H1 (cell line): ENCODE results near the gene FAM3B. TPM values are rescaled to one million over a fixed set of nuclear protein-coding genes. Genes with fewer than 3 reads are reported as not detected.

ENCODE experiments used
- CTCF ChIA-PET: fragments of 300-600 bp; sonication (Branson Sonifier 250); formaldehyde crosslinking; loops from one replicate; lab custom pipeline; 2021; ENCODE audit not compliant: partially characterized antibody; lab: Charles Lee
- POLR2A ChIA-PET: fragments of 300-600 bp; sonication (Branson Sonifier 250); formaldehyde crosslinking; loops from one replicate; lab custom pipeline; 2021; ENCODE audit warnings: inconsistent platforms; ENCODE audit not compliant: partially characterized antibody; lab: Charles Lee
- DNase-seq, 2 experiments: peaks; one replicate each; pipeline versions ENCODE4 v3.0.0 to v3.0.0-alpha.2; 2010 to 2022; ENCODE audit warnings: low spot score in 2 of 2, low read depth in 1 of 2, mixed read lengths in 1 of 2
- FAIRE-seq: peaks from 2 replicates; lab custom pipeline; 2011; peaks lifted over from hg19 to GRCh38; lab: Jason Lieb, UNC
- H2AFZ ChIP-seq: 2 replicates; pipeline ENCODE4 v1.8.1; 2012; ENCODE audit warnings: low read length, inconsistent platforms
- H2AK5ac ChIP-seq: 2 replicates; pipeline ENCODE4 v1.6.1; 2013; ENCODE audit warnings: low read depth, low read length
- H2BK120ac ChIP-seq: replicated peaks from 2 replicates; pipeline ENCODE3; 2013; ENCODE audit warnings: low read depth, low read length, inconsistent platforms
- H2BK12ac ChIP-seq: 2 replicates; pipeline ENCODE4 v1.6.1; 2013; ENCODE audit warnings: low read depth, low read length
- H2BK15ac ChIP-seq: 2 replicates; pipeline ENCODE4 v1.6.1; 2013; ENCODE audit warnings: low read length
- H2BK20ac ChIP-seq: 2 replicates; pipeline ENCODE4 v1.6.1; 2013; ENCODE audit warnings: low read length
- H2BK5ac ChIP-seq: 2 replicates; pipeline ENCODE4 v1.6.1; 2013; ENCODE audit warnings: low read depth, low read length
- H3K14ac ChIP-seq: 2 replicates; pipeline ENCODE4 v1.6.1; 2013; ENCODE audit warnings: inconsistent platforms; ENCODE audit not compliant: insufficient read length
- H3K18ac ChIP-seq: 2 replicates; pipeline ENCODE4 v1.6.1; 2013; ENCODE audit warnings: low read length; ENCODE audit errors: extremely low read depth
- H3K23ac ChIP-seq: 2 replicates; pipeline ENCODE4 v1.6.1; 2013; ENCODE audit warnings: inconsistent platforms; ENCODE audit not compliant: insufficient read length
- H3K23me2 ChIP-seq: 2 replicates; pipeline ENCODE4 v1.6.1; 2013; ENCODE audit warnings: low read depth, low read length
- H3K27ac ChIP-seq: 2 replicates; pipeline ENCODE4 v1.6.1; 2011; ENCODE audit warnings: low read depth, low read length, inconsistent platforms
- H3K27me3 ChIP-seq, 4 experiments: replicated peaks in 1 of 4; 1 replicate in 1 of 4; 2 replicates in 3 of 4; pipeline versions ENCODE4 v1.6.1 to v1.8.1; 2011 to 2013; ENCODE audit warnings: low read length in 3 of 4, mild to moderate bottlenecking in 3 of 4, inconsistent platforms in 2 of 4, mixed read lengths in 2 of 4, moderate library complexity in 1 of 4; ENCODE audit not compliant: control insufficient read depth in 3 of 4, insufficient read depth in 3 of 4; ENCODE audit errors: extremely low read depth in 1 of 4
- H3K36me3 ChIP-seq, 4 experiments: 2 replicates each; pipeline versions ENCODE4 v1.6.1 to v1.8.1; 2011 to 2013; ENCODE audit warnings: mild to moderate bottlenecking in 4 of 4, low read length in 3 of 4, moderate library complexity in 2 of 4, control low read depth in 1 of 4, inconsistent platforms in 1 of 4; ENCODE audit not compliant: insufficient read depth in 4 of 4, control insufficient read depth in 2 of 4
- H3K4ac ChIP-seq: replicated peaks from 2 replicates; pipeline ENCODE3; 2013; ENCODE audit warnings: low read length, low read depth, mixed read lengths, inconsistent platforms; ENCODE audit not compliant: insufficient read length
- H3K4me1 ChIP-seq, 4 experiments: replicated peaks in 1 of 4; 1 replicate in 1 of 4; 2 replicates in 3 of 4; pipeline versions ENCODE4 v1.6.1 to v1.8.1; 2011 to 2013; ENCODE audit warnings: low read length in 3 of 4, inconsistent platforms in 2 of 4, mixed read lengths in 1 of 4; ENCODE audit not compliant: insufficient read depth in 4 of 4, control insufficient read depth in 3 of 4
- H3K4me2 ChIP-seq, 2 experiments: 2 replicates each; pipeline versions ENCODE4 v1.6.1 to v1.8.1; 2011 to 2013; ENCODE audit warnings: low read depth in 2 of 2, low read length in 2 of 2, control low read depth in 1 of 2, inconsistent platforms in 1 of 2, mild to moderate bottlenecking in 1 of 2; ENCODE audit not compliant: insufficient read depth in 1 of 2
- H3K4me3 ChIP-seq, 4 experiments: fragments of 200-600, 300-600 bp in 1 of 4; sonication (generic), shearing (Covaris generic), sonication (Bioruptor Twin) in 1 of 4; 2 replicates each; pipeline versions ENCODE4 v1.5.1 to v1.8.1; 2011 to 2016; ENCODE audit warnings: low read length in 4 of 4, low read depth in 3 of 4, control low read depth in 2 of 4, inconsistent platforms in 2 of 4, mild to moderate bottlenecking in 2 of 4, mixed read lengths in 1 of 4, moderate library complexity in 1 of 4; ENCODE audit not compliant: insufficient read depth in 2 of 4; ENCODE audit errors: extremely low read depth in 1 of 4
- H3K56ac ChIP-seq: replicated peaks from 2 replicates; pipeline ENCODE3; 2013; ENCODE audit warnings: low read depth, mild to moderate bottlenecking, mixed read lengths, low read length, inconsistent platforms; ENCODE audit not compliant: insufficient read length
- H3K79me1 ChIP-seq: 2 replicates; pipeline ENCODE4 v1.6.1; 2013; ENCODE audit warnings: low read depth, low read length, control low read depth
- H3K79me2 ChIP-seq, 2 experiments: 2 replicates each; pipeline versions ENCODE4 v1.6.1 to v1.8.1; 2012 to 2013; ENCODE audit warnings: low read length in 2 of 2, mild to moderate bottlenecking in 2 of 2, inconsistent platforms in 1 of 2; ENCODE audit not compliant: insufficient read depth in 2 of 2, control insufficient read depth in 1 of 2
- H3K9ac ChIP-seq, 4 experiments: replicated peaks in 1 of 4; 1 replicate in 1 of 4; 2 replicates in 3 of 4; pipeline versions ENCODE4 v1.6.1 to v1.8.1; 2011 to 2013; ENCODE audit warnings: low read depth in 3 of 4, low read length in 3 of 4, control low read depth in 2 of 4, mild to moderate bottlenecking in 2 of 4, moderate library complexity in 2 of 4, inconsistent platforms in 1 of 4; ENCODE audit errors: extremely low read depth in 1 of 4
- H3K9me3 ChIP-seq, 2 experiments: 2 replicates each; pipeline versions ENCODE4 v1.6.1 to v1.8.1; 2012 to 2013; ENCODE audit warnings: mild to moderate bottlenecking in 2 of 2, moderate library complexity in 2 of 2, control low read depth in 1 of 2, inconsistent platforms in 1 of 2, low read depth in 1 of 2, low read length in 1 of 2, mixed read lengths in 1 of 2; ENCODE audit not compliant: insufficient read depth in 2 of 2
- H4K20me1 ChIP-seq, 2 experiments: replicated peaks in 1 of 2; 2 replicates each; pipeline versions ENCODE3 to v1.8.1; 2011 to 2013; ENCODE audit warnings: inconsistent platforms in 2 of 2, low read length in 2 of 2, mild to moderate bottlenecking in 1 of 2; ENCODE audit not compliant: insufficient read depth in 2 of 2, control insufficient read depth in 1 of 2
- H4K5ac ChIP-seq: 2 replicates; pipeline ENCODE4 v1.6.1; 2013; ENCODE audit warnings: low read length, low read depth, mixed read lengths, inconsistent platforms; ENCODE audit not compliant: insufficient read length
- H4K8ac ChIP-seq: 2 replicates; pipeline ENCODE4 v1.8.0; 2013; ENCODE audit warnings: mild to moderate bottlenecking, moderate library complexity, low read length, inconsistent platforms; ENCODE audit not compliant: insufficient read depth; ENCODE audit errors: extremely low read depth
- H4K91ac ChIP-seq: replicated peaks from 2 replicates; pipeline ENCODE3; 2013; ENCODE audit warnings: low read length, mixed read lengths, inconsistent platforms; ENCODE audit not compliant: insufficient read length
- CHD2 ChIP-seq: IDR thresholded peaks from 2 replicates; pipeline ENCODE4 v1.6.1; 2012; ENCODE audit warnings: low read length, improper control_type of control experiment
- KDM4A ChIP-seq: IDR thresholded peaks from one replicate; pipeline ENCODE4 v1.7.1; 2012; ENCODE audit warnings: low read depth, mild to moderate bottlenecking, moderate library complexity, low read length, inconsistent platforms; ENCODE audit not compliant: severe bottlenecking
- WGBS, 2 experiments: shearing (Covaris generic) in 1 of 2; methylation state at CpG; one replicate each; pipeline versions ENCODE4 v1.1.6 to v1.1.7; 2013 to 2015; ENCODE audit warnings: low lambda C conversion rate in 2 of 2, mixed read lengths in 2 of 2, inconsistent platforms in 1 of 2, low coverage in 1 of 2, missing lambda C conversion rate in 1 of 2; ENCODE audit not compliant: insufficient replicate concordance in 2 of 2, insufficient coverage in 1 of 2, insufficient read length in 1 of 2; ENCODE audit errors: extremely low coverage in 1 of 2, missing lambda C conversion rate in 1 of 2; 5-methylcytosine and 5-hydroxymethylcytosine counted together
- polyA plus RNA-seq, 7 experiments: library from polyadenylated mRNA; depleted of rRNA in 3 of 7; stranded (reverse) in 5 of 7; unstranded in 2 of 7; fragments of >200 nt in 5 of 7; fragments of 200-250 nt in 2 of 7; gene quantifications; 1 replicate in 5 of 7; 2 replicates in 1 of 7; 4 replicates in 1 of 7; pipeline versions ENCODE4 v1.2.1 to v1.2.3, GENCODE V29; 2011 to 2013; ENCODE audit warnings: missing spikeins in 2 of 7, mixed read lengths in 2 of 7
- total RNA-seq: library from RNA; stranded (reverse); fragmentation: NEBNext Ultra II Directional; extraction: Animal tissue kit (Norgen Biotek cat#: 25700); gene quantifications from 2 replicates; pipeline ENCODE4 v1.2.1, GENCODE V29; 2021

FAM3B gene
- total and polyA plus RNA-seq, 2 of the 8 experiments (the other 6 are each of a cell fraction or from before 2014, with no cell fraction given) = 2.0 TPM

GRCh38 chr21:41369920-41370839 is 53.6 kb downstream of the FAM3B start:
- Histone ChIP-seq H3K36me3 (no peaks in the 10 kb centered on the region), H2AFZ (peak overlapping the region; percentile 97), H3K23me2 (no peaks in the 10 kb centered on the region; the same call in 1 of the 2 replicates), H3K4ac (no peak overlapping the region), H3K18ac (peak overlapping the region; percentile 0; the same call in 1 of the 2 replicates), H2BK12ac (peak overlapping the region; percentile 69; the same call in 1 of the 2 replicates), H2BK20ac (no peak overlapping the region), H3K79me1 (no peaks in the 10 kb centered on the region; the same call in 1 of the 2 replicates), H3K79me2 (no peaks in the 10 kb centered on the region), H3K4me1 (peaks cover 0 to 15% (median 3%) of the 10 kb centered on the region in 4 experiments; a peak in 5 of 7 replicates), H3K14ac (no peak overlapping the region), H2BK5ac (no peak overlapping the region), H4K91ac (peak overlapping the region; percentile 61), H3K9me3 (no peaks in the 10 kb centered on the region), H2AK5ac (peak overlapping the region; percentile 58; the same call in 1 of the 2 replicates), H3K27me3 (peaks cover 0 to 1% (median 0%) of the 10 kb centered on the region in 4 experiments; a peak in 1 of 7 replicates), H3K56ac (no peak overlapping the region), H4K8ac (no peak overlapping the region), H3K4me2 (peak overlapping the region; percentile 79 to 87), H2BK120ac (no peak overlapping the region), H2BK15ac (no peak overlapping the region; the same call in 1 of the 2 replicates), H3K23ac (no peak overlapping the region), H3K4me3 (peak overlapping the region; percentile 24 to 59 (median 44); a peak in 6 of 8 replicates), H3K27ac (no peak overlapping the region), H4K20me1 (no peaks in the 10 kb centered on the region), H3K9ac (no peak overlapping the region), H4K5ac (no peak overlapping the region)
- POLR2A ChIA-PET = interaction anchor here (1.8 kb wide), 1 partner anchor 9 kb away, joined by 6 read pairs; no protein-coding TSS in a partner anchor
- FAIRE-seq (no peak), DNase-seq (peak in 1 of 2 experiments; percentile 57)
- TF ChIP-seq CHD2 (no peak), KDM4A (peak; percentile 47)
- WGBS, 2 experiments = 69% methylated on average over 30 of the region's 30 CpGs; no CpG with 5 or more reads in 1 of the 2 experiments
- CTCF ChIA-PET = interaction anchor here (0.8 to 7.3 kb wide), 15 partner anchors 10 to 241 kb away, joined by 3 to 53 read pairs (median 4); partner anchors contain the start of gene MX2
